Gastrocnemius medialis (tissue), 4 donors: ENCODE measurements around the gene PTGS2.

Experiments
- CTCF ChIP-seq, 5 experiments: fragments of 450-650 bp in 3 of 5; fragments of 200-600 bp in 2 of 5; sonication (generic) in 2 of 5; IDR thresholded peaks in 4 of 5; conservative IDR thresholded peaks in 1 of 5; 1 replicate in 4 of 5; 2 replicates in 1 of 5; pipeline ENCODE4 v1.5.1; 2016 to 2019; ENCODE audit warnings: antibody characterized with exemption in 5 of 5, mild to moderate bottlenecking in 3 of 5, moderate library complexity in 3 of 5
- POLR2A ChIP-seq, 2 donors: fragments of 450-650 bp; IDR thresholded peaks; one replicate each; pipeline ENCODE4 v1.6.1; 2017; ENCODE audit warnings: antibody characterized with exemption in 2 of 2, mild to moderate bottlenecking in 2 of 2, moderate library complexity in 2 of 2

GRCh38 chr1:186680245-186681061 is at the start of gene PTGS2:
- TF ChIP-seq CTCF (IDR thresholded peaks at IDR 0.05 in 4 of 5, conservative IDR thresholded peaks at IDR 0.05 in 1 of 5) = peak in 1 of 5 experiments; percentile 13
- peak; percentile 34 to 60 for TF ChIP-seq POLR2A (IDR thresholded peaks at IDR 0.05)
